AG09319 (cell line): Measurements from ENCODE around the gene CNKSR1.
A peak's percentile ranks its signal among the peaks of the same experiment; 100 is the strongest.

ENCODE experiments used
- DNase-seq: peaks from one replicate; pipeline ENCODE4 v3.0.0-alpha.2; 2010; ENCODE audit warnings: low read depth; ENCODE audit errors: extremely low read depth
- CTCF ChIP-seq: IDR thresholded peaks from 2 replicates; pipeline ENCODE4 v1.5.1; 2011; ENCODE audit warnings: low read depth, mild to moderate bottlenecking, inconsistent platforms, low read length, moderate library complexity

CNKSR1 gene

DNA sequence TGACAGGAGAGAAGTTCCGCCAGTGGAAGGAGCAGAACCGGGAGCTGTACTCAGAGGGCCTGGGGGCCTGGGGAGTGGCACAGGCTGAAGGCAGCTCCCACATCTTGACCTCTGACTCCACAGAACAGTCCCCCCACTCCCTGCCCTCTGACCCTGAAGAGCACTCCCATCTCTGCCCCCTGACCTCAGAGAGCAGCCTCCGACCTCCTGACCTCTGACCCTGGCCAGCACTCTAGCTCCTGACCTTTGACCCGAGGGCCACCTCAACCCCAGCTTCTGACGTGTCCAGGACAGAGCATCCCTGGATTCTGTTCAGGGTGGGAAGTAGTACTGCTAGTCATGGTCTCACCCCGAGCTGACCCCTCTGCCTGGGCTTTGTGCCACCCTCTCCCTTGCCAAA is 12.0 kb downstream of the CNKSR1 start:
- no peak for DNase-seq
- TF ChIP-seq CTCF, result no peak

- DNase-seq, result no peak
- TF ChIP-seq CTCF, result no peak
These were observed 12.5 kb downstream of the CNKSR1 start for GRCh38 chr1:26189751-26190275.

DNA sequence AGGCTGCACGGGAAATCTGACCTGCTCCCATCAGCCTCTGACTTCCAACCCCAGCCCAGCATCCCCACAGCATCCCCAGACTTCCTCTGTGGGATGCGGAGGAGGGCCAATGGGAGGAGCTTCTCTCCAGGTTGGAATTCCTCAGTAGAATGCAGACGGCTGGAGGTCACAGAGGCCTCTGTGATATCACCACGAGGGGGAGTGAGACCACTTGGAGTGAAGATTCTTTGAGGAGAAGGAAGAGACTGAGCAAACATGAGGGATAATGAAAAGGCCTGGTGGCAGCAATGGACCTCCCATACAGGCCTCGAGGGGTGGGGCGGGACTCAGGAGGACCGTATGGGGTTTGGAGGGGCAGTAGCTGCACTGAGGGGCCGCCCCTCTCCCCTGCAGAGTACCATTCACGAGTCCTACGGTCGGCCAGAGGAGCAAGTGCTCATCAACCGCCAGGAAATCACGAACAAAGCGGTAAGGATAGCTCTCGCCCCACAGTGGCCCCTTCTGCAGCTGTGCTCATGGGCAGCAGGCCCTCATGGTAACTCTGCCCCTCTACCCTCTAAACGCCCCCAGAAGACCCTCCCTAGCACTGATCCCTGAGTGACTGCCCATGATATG is 13.2 kb downstream of the CNKSR1 start, which contains the start of gene CATSPER4:
Gene CATSPER4, plus strand, starts transcription at position 230 of the 615 bp plus-strand sequence. Its CDS starts 26 bp downstream, at position 256.
- no peak for DNase-seq

GRCh38 chr1:26191739-26192138 is 14.4 kb downstream of the CNKSR1 start:
- no peak for DNase-seq
- TF ChIP-seq CTCF, result no peak

More for the DNA sequence above, 13.2 kb downstream of the CNKSR1 start, which contains the start of gene CATSPER4:
- TF ChIP-seq CTCF, result peak; percentile 8; the same call in 1 of the 2 replicates

DNA sequence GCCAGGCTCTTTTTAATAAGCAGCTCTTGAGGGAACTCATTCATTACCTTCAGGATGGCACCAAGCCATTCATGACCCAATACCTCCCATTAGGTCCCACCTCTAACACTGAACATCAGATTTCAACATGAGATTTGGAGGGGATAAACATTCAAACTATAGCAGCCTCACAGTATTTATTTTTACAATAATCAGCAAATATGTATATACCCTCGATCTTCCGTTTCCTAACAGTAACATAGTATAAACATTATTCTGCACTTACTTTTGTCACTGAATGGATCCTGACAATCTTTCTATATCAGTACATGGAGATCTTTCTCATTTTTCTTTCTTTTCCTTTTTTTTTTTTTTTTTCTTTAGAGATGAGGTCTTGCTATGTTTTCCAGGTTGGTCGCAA is 18.5 kb downstream of the CNKSR1 start:
- no peak for TF ChIP-seq CTCF
- no peak for DNase-seq

GRCh38 chr1:26197301-26197700 is 20.0 kb downstream of the CNKSR1 start:
- no peak for TF ChIP-seq CTCF
- DNase-seq, result no peak

DNA sequence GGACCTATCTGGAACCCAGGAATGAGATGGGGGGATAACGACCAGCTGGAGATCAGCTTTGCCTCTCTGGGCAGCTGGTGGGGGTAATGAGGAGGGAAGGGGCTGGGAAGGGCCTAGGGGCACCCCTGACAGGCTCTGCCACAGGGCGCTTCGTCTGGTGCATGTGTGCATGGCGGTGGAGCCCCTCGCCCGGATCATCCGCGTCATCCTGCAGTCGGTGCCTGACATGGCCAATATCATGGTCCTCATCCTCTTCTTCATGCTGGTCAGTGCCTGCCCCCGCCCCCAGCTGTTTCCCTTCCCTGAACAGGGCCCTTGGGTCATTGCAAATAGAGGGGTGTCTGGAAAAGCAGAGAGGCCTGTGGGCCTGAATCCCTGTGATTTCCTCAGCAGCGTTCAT is 20.5 kb downstream of the CNKSR1 start:
- no peak for DNase-seq
- no peak for TF ChIP-seq CTCF
